GM12892 (cell line): ENCODE measurements around the gene EXT2.

ENCODE experiments used
- POLR2A ChIP-seq: IDR thresholded peaks from 2 replicates; pipeline ENCODE4 v1.6.1; 2011; ENCODE audit warnings: low read depth, low read length, control low read depth
- TAF1 ChIP-seq: IDR thresholded peaks from 2 replicates; pipeline ENCODE4 v1.6.1; 2011; ENCODE audit warnings: low read depth, mild to moderate bottlenecking, control low read depth, low read length, borderline replicate concordance

DNA sequence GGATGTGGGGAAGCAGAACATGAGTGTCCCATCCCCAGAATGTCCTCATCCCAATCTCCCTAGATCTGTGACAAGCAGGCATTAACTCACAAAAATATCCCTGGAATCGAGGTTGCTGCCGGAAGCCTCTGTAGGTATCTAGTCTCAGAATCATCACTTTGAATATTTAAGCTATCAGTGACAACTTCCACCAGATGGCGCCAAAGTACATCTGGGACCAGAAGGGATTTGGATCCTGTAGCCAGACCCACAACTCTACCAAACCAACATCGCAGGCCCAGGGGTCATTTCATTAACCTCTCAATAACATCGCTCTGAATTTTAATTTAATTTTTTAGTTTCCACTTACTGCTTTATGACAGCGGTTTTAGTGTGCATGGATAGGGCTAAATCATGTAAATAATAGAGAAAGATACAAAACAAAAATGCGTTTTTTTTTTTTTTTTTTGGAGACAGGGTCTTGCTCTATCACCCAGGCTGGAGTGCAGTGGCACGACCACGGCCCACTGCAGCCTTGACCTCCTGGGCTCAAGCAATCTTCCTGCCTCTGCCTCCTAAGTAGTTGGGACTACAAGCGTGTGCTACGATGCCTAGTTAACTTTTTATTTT lies 1.1 kb upstream of the EXT2 start:
- TF ChIP-seq TAF1 = no peak
- TF ChIP-seq POLR2A = no peak
